Stimulated activated CD8-positive, alpha-beta memory T cell treated with anti-CD3 and anti-CD28 coated beads, Interleukin-2, amount 100 ng/mL, for 48 hours (primary cell): ENCODE measurements around the gene TM4SF18.
"Not testable (repeated sequence)": the region's sequence is repeated elsewhere in the genome, so short reads cannot be mapped to it uniquely, and the experiment has no call there.

Source experiments
- DNase-seq, 2 donors: peaks; one replicate each; pipeline ENCODE4 v3.0.0-alpha.2; 2020; ENCODE audit warnings: low read depth in 2 of 2

TM4SF18 gene

GRCh38 chr3:149368674-149369497 lies 35.5 kb upstream of the TM4SF18 start:
- no peak for DNase-seq

DNA sequence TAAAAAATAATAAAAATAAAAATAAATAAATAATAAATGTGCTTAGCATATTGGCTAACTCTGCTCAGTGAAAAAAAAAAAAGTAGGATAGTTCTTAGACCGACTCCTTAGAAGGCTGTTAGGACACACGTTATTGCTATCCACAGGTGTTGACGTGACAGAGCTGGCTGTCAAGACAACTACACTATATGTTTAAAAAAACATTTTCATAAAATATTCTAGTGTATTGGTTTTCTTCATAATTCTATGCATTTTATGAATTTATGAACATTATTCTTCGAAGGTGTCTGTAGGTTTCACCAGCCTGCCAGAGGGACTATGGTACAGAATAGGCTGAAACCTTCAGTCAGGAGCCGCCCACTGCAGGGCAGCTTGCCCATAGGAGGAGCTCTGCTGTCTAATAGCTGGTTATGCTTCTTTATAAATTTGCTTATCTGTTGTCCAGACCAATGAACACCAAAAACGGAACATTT lies 34.8 kb upstream of the TM4SF18 start:
- no peak for DNase-seq

DNA sequence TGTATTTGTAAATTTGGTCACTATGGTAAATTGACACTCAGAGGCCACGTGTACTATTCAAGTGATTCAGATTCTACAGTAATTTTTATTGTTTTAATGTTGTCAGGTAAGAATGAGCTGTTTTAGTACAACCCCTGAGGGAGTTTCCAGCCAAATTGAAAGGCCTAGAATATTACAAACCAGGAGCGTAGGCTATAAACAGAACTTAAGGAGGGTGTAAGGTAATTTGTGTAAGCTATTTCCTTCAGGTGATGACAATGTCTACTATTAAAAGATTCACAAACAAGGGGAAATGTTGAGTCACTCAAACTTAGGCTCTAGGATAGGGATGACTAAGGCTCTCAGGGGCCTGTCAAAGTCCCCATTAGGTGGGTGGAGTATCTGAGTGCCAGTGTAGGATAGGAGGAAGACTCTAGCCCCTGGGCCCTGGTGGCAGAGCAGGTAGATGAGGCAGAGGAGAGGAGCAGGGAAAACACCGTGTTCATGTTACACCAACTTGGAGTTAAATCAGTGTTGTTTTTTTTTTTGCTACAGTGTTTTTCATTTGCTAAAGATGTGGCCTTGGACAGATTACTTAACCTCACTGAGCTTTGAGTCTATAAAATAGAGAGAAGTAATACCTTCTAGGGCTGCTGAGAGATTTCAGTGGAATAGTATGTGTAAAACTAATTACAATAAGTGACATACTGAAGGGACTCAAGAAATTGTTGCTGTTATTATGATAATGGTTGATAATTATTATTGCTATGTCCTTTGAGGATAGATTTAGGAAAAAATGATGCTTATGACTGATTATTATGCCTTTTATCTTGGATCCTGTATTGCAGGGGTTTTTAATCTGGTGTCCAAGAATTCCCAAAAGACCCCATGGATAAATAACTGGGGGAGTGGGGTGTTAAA lies 33.8 kb upstream of the TM4SF18 start:
- peak in 1 of 2 donors; percentile 2 for DNase-seq

DNA sequence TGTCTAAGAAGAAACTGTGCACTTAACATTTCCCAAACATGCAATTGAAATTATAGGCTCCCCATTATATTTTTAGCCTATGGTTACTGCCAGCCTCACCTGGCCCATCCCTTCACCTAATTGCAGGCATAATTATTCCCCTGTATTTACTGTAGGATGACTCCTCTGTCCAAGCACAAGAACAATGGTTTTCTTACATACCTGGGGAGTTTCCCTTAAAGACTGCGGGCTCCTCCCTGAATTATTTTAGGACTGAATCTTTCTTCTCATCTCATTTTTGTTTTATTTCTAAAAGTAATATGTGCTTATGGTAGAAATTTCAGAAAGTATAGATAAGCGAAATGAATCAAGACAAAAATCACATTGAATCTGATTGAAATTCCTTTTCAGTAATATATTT lies 32.6 kb upstream of the TM4SF18 start:
- no peak for DNase-seq

DNA sequence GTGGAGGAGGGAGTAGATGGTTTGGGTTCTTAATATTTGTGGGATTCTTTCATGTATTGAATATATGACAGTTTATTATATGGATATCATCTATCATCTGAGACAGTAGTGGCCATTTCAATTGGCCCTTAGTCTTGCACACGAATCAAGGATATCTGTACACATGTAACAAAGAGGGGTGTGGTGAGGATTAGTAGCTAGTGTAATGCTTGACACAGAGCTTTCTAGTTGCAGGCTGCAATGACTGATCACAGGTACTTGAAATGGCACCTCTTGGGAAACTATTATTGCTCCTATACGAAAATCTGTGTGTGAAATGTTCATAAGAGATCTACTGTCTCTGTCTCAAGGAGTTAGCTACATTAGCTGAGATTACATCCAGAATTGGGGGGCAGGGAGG lies 31.2 kb upstream of the TM4SF18 start:
- DNase-seq = no peak

DNA sequence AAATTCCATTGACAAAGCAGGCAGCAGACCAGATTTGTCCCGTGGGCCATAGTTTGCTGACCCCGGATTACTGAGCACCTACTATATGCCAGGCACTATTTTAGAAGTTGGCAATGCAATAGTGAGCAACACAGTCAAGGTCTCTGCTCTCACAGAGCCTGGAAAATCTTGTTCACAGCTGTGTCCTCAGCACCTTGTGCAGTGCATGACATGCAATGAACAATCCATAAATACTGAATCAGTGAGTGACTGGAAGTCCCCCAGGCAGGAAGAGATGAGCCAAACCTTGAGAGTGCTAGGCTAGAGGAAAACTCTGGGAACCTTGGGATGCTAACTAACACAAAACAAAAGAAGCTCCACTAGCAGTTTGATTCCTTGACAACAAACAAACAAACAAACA lies 29.6 kb upstream of the TM4SF18 start:
- DNase-seq = no peak

DNA sequence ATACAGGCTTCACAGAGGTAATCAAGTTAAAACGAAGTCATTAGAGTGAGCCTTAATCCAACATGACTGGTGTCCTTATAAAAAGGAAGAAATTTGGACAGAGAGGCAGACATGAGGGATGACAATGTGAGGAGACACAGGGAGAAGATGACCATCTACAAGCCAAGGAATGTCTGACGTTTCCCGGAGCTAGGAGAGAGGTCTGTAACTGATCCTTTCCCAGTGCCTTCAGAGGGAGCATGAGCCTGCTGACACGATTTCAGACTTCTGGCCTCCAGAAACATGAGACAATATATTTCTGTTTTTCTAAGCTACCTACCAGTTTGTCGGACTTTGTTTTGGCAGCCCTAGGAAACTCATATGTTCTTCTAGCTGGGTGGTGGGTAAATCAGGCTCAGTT lies 28.9 kb upstream of the TM4SF18 start:
- no peak for DNase-seq

GRCh38 chr3:149356630-149357029 lies 23.2 kb upstream of the TM4SF18 start:
- no peak for DNase-seq

- no peak for DNase-seq
Observed at GRCh38 chr3:149356044-149356592, 22.7 kb upstream of the TM4SF18 start.

- DNase-seq = no peak
Observed at GRCh38 chr3:149353581-149354184, 20.2 kb upstream of the TM4SF18 start.

DNA sequence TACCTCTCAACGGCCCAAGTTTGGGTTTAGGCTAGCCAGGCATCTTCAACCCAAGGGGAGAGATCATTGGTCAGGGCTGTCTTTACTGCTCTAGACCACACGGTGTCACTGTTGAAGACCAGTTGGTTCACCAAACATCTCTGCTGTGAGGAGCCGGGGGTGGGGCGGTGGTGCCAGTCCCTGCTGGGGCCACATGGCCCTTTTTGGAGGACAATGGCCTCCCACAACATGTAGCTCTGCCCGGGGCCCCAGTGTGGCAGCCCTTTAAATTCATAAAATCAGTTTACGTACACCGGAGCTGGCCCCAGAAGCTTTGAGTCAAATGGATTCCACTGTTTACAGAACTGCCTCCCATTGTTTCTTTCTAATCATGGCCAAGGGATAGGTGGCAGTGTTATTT lies 19.1 kb upstream of the TM4SF18 start:
- peak in 1 of 2 donors; percentile 4 for DNase-seq

GRCh38 chr3:149343951-149344350 lies 10.5 kb upstream of the TM4SF18 start:
- DNase-seq = no peak

DNA sequence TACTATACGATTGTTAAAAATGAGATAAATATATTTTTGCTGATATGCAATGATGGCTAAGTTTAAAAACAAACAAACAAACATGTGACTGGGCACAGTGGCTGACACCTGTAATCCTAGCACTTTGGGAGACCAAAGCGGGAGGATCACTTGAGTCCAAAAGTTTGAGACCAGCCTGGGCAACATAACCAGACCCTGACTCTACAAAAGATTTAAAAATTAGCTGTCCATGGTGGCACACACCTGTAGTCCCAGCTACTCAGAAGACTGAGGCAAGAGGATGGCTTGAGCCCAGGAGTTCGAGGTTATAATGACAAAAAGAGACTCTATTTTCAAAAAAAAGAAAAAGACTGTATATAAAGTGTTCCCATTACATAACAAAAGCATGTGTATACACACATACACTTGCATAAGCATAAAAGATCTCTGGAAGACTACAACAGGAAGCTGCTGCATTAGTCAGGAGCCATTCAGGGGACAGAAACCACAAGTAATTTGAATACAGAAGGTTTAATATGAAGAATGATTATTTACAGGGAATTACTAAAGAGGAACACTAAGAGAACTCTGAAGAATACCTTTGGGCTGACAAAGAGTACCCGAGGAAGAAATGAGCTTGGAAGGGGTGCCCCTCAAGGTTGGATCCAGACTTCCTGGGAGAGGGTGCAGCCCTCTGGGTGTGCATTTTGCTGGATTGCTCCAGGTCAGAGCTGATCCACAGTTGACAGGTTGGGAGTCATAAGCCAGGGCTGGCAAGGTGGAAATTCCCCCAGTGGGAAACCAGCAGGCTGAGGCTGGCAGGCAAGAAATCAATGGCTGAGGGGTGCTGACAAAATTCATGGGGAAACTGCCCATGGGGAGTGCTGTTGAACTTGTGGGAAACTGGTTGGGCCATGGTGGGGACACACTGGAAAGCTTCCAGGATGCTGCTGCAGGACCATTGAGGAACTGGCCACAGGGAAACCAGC lies 9.3 kb upstream of the TM4SF18 start:
- no peak for DNase-seq

DNA sequence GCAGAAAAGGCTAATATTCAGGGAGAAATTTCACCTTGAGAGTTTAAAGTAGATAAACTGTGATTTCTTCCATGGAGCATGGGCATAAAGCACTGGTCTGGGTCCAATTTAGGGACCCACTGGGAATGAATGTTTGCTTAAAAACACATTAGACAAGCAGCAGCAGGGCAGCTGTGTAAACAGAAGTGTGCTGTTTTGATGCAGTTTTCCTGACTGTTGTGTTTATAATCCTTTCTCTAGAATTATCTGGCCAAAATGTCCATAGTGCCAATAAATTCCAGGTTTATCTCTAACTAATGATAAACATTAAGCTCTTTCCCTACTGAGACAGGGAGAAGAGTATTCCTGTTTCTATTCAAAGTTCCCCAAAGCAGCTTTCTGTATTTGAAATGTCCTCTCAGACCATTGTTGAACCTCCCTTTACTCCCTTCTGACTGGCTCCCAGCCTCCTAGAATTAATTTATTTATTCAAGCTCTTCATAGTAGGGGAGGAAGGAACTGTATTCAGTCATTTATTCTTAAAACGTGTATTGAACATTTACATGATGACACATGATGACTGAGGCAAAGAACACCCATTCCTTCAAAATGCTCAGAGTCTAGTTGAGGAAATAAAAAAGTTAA lies 7.0 kb upstream of the TM4SF18 start:
- DNase-seq = no peak

- DNase-seq = no peak
Observed at GRCh38 chr3:149339931-149340309, 6.5 kb upstream of the TM4SF18 start.

DNA sequence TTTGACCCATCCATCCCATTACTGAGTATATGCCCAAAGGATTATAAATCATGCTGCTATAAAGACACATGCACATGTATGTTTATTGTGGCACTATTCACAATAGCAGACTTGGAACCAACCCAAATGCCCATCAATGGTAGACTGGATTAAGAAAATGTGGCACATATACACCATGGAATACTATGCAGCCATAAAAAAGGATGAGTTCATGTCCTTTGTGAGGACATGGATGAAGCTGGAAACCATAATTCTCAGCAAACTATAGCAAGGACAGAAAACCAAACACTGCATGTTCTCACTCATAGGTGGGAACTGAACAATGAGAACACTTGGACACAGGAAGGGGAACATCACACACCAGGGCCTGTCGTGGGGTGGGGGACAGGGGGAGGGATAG lies 4.0 kb upstream of the TM4SF18 start:
- not testable (repeated sequence) for DNase-seq

GRCh38 chr3:149336925-149337324 lies 3.5 kb upstream of the TM4SF18 start:
- DNase-seq = no peak

- no peak for DNase-seq
Observed at GRCh38 chr3:149332771-149333170, 665 bp downstream of the TM4SF18 start.

GRCh38 chr3:149332227-149332765 lies 1.1 kb downstream of the TM4SF18 start:
- DNase-seq = no peak

GRCh38 chr3:149331396-149331795 lies 2.0 kb downstream of the TM4SF18 start:
- no peak for DNase-seq
